OCI-LY7 (cell line): ENCODE data around the gene ITGAD. TPM values are rescaled to one million over a fixed set of nuclear protein-coding genes. Genes with fewer than 3 reads are reported as not detected.

ENCODE experiments used
- BruUV-seq: library from RNA; stranded (reverse); fragments of 400-500 nt; replicated peaks from 2 replicates; lab custom pipeline; 2021; lab: Mats Ljungman, UMichigan
- CTCF ChIA-PET: fragments of 300-600 bp; sonication (Branson Sonifier 250); formaldehyde crosslinking; loops from one replicate; lab custom pipeline; 2022; ENCODE audit warnings: antibody characterized with exemption; ENCODE audit not compliant: unreplicated experiment; lab: Charles Lee
- POLR2A ChIA-PET: fragments of 300-600 bp; sonication (Branson Sonifier 250); formaldehyde crosslinking; loops from one replicate; lab custom pipeline; 2022; ENCODE audit warnings: antibody characterized with exemption; lab: Charles Lee
- DNase-seq: peaks from one replicate; pipeline ENCODE4 v3.0.0-alpha.2; 2015; ENCODE audit warnings: low spot score
- H2AFZ ChIP-seq: fragments of 200-600 bp; sonication (generic), shearing (Covaris generic); 2 replicates; pipeline ENCODE4 v1.6.1; 2014; ENCODE audit warnings: mild to moderate bottlenecking, antibody characterized with exemption, low read length, moderate library complexity
- H3K27ac ChIP-seq: fragments of 200-600 bp; sonication (generic); 2 replicates; pipeline ENCODE4 v1.5.1; 2014; ENCODE audit warnings: mixed run types, low read depth, mild to moderate bottlenecking, moderate library complexity, low read length, inconsistent platforms; ENCODE audit not compliant: poor library complexity, severe bottlenecking
- H3K36me3 ChIP-seq: fragments of 200-600 bp; sonication (generic); 2 replicates; pipeline ENCODE4 v1.6.1; 2014; ENCODE audit warnings: mild to moderate bottlenecking, antibody characterized with exemption, low read length, moderate library complexity, mixed read lengths; ENCODE audit not compliant: insufficient read depth
- H3K4me1 ChIP-seq: fragments of 200-600 bp; sonication (generic); 2 replicates; pipeline ENCODE4 v1.5.1; 2014; ENCODE audit warnings: mild to moderate bottlenecking, low read length; ENCODE audit not compliant: insufficient read depth, poor library complexity, severe bottlenecking
- H3K4me2 ChIP-seq: fragments of 200-600 bp; sonication (generic); 2 replicates; pipeline ENCODE4 v1.6.1; 2014; ENCODE audit warnings: mild to moderate bottlenecking, low read length
- H3K4me3 ChIP-seq: fragments of 200-600 bp; sonication (generic); 2 replicates; pipeline ENCODE4 v1.5.1; 2014; ENCODE audit warnings: mild to moderate bottlenecking, low read depth, low read length; ENCODE audit not compliant: poor library complexity, severe bottlenecking
- H3K79me2 ChIP-seq: fragments of 200-600 bp; sonication (generic); 2 replicates; pipeline ENCODE4 v1.6.1; 2016; ENCODE audit warnings: low read depth, mild to moderate bottlenecking, low read length, moderate library complexity, mixed read lengths; ENCODE audit not compliant: insufficient read depth
- H3K9me2 ChIP-seq: fragments of 200-600 bp; sonication (generic); 2 replicates; pipeline ENCODE4 v1.6.1; 2016; ENCODE audit warnings: mild to moderate bottlenecking, low read length, mixed read lengths; ENCODE audit not compliant: insufficient read depth
- H3K9me3 ChIP-seq: fragments of 200-600 bp; sonication (generic); 2 replicates; pipeline ENCODE4 v1.6.1; 2014; ENCODE audit warnings: mild to moderate bottlenecking, mixed run types, low read length, mixed read lengths
- H4K20me1 ChIP-seq: fragments of 200-600 bp; sonication (generic); 2 replicates; pipeline ENCODE4 v1.6.1; 2014; ENCODE audit warnings: mild to moderate bottlenecking, antibody characterized with exemption, low read length, moderate library complexity, mixed read lengths; ENCODE audit not compliant: insufficient read depth
- CTCF ChIP-seq: fragments of 200-600 bp; sonication (generic); conservative IDR thresholded peaks from 2 replicates; pipeline ENCODE4 v1.5.1; 2014; ENCODE audit warnings: mild to moderate bottlenecking, antibody characterized with exemption, low read length, moderate library complexity, mixed read lengths
- EZH2phosphoT487 ChIP-seq: fragments of 200-600 bp; sonication (generic); IDR thresholded peaks from 2 replicates; pipeline ENCODE4 v1.6.1; 2018; ENCODE audit warnings: low read depth, borderline replicate concordance, mild to moderate bottlenecking, mixed run types, antibody characterized with exemption, low read length, moderate library complexity, mixed read lengths
- intact Hi-C: fragments of 100-400 bp; cut with micrococcal nuclease; formaldehyde crosslinking; loops from one replicate; pipeline ENCODE4 v1.10.0; 2022; ENCODE audit not compliant: unreplicated experiment
- total RNA-seq, 2 experiments: library from RNA; depleted of rRNA in 1 of 2; stranded (reverse); fragments of >200 nt in 1 of 2; shearing (Covaris generic) in 1 of 2; gene quantifications; 2 replicates each; pipeline ENCODE4 v1.2.3, GENCODE V29; 2014 to 2022

Gene ITGAD
- total RNA-seq, 2 experiments from 2014 or later, result not detected

- no peaks in the 10 kb centered on the region for H3K9me2 ChIP-seq
- no peak overlapping the region for H3K4me2 ChIP-seq
- DNase-seq, result no peak
- no peaks in the 10 kb centered on the region for H4K20me1 ChIP-seq
- no TSS peak for BruUV-seq
- ChIA-PET POLR2A (no interaction called here), CTCF (no interaction called here)
- H3K36me3 ChIP-seq, result no peaks in the 10 kb centered on the region
- no peaks in the 10 kb centered on the region for H3K9me3 ChIP-seq
- H3K79me2 ChIP-seq, result no peaks in the 10 kb centered on the region
- no peak overlapping the region for H3K4me3 ChIP-seq
- H2AFZ ChIP-seq, result no peak overlapping the region
- TF ChIP-seq CTCF, result no peak
- no peak for TF ChIP-seq EZH2phosphoT487
- no peaks in the 10 kb centered on the region for H3K4me1 ChIP-seq
- intact Hi-C loops, result no loop called here
- H3K27ac ChIP-seq, result no peak overlapping the region
Measured at GRCh38 chr16:31474773-31475738, 81.9 kb downstream of the ITGAD start.

- Histone ChIP-seq H3K9me3 (no peaks in the 10 kb centered on the region), H3K4me3 (no peak overlapping the region), H4K20me1 (no peaks in the 10 kb centered on the region), H3K4me1 (no peaks in the 10 kb centered on the region), H3K9me2 (no peaks in the 10 kb centered on the region), H3K4me2 (no peak overlapping the region), H3K79me2 (no peaks in the 10 kb centered on the region), H2AFZ (no peak overlapping the region), H3K36me3 (no peaks in the 10 kb centered on the region), H3K27ac (no peak overlapping the region)
- BruUV-seq, result no TSS peak
- no peak for TF ChIP-seq EZH2phosphoT487
- TF ChIP-seq CTCF, result no peak
- POLR2A ChIA-PET, result no interaction called here
- CTCF ChIA-PET, result no interaction called here
- DNase-seq, result no peak
- intact Hi-C loops, result no loop called here
Measured at GRCh38 chr16:31475946-31476302, 82.8 kb downstream of the ITGAD start.

Other genes starting within 250 kb of the ITGAD start
- 0.36 TPM in 1 of 2 replicates, not detected in the other for gene PRSS36, start 243.3 kb upstream of the ITGAD start, total RNA-seq (2014; rRNA removed; shearing (Covaris generic))
- gene PRSS36, start 243.3 kb upstream of the ITGAD start, total RNA-seq (2022), result 1.0 TPM in 1 of 2 replicates, not detected in the other
- 90.0 and 104 TPM in 2 replicates for gene FUS, start 213.2 kb upstream of the ITGAD start, total RNA-seq (2014; rRNA removed; shearing (Covaris generic))
- 880 and 953 TPM in 2 replicates for gene FUS, start 213.2 kb upstream of the ITGAD start, total RNA-seq (2022)
- 3.7 and 5.5 TPM in 2 replicates for gene PYCARD, start 190.6 kb upstream of the ITGAD start, total RNA-seq (2014; rRNA removed; shearing (Covaris generic))
- gene PYCARD, start 190.6 kb upstream of the ITGAD start, total RNA-seq (2022), result 10.3 and 14.8 TPM in 2 replicates
- 0.13 and 0.21 TPM in 2 replicates for gene TRIM72, start 179.2 kb upstream of the ITGAD start, total RNA-seq (2014; rRNA removed; shearing (Covaris generic))
- gene TRIM72, start 179.2 kb upstream of the ITGAD start, total RNA-seq (2022), result 0.46 and 1.1 TPM in 2 replicates
- gene PYDC1, start 176.2 kb upstream of the ITGAD start, total RNA-seq (2014; rRNA removed; shearing (Covaris generic)), result not detected in 2 replicates
- gene PYDC1, start 176.2 kb upstream of the ITGAD start, total RNA-seq (2022), result not detected in 2 replicates
- not detected in 2 replicates for gene ITGAM, start 133.4 kb upstream of the ITGAD start, total RNA-seq (2014; rRNA removed; shearing (Covaris generic))
- gene ITGAM, start 133.4 kb upstream of the ITGAD start, total RNA-seq (2022), result 0.09 and 0.23 TPM in 2 replicates
- not detected in 2 replicates for gene ITGAX, start 38.2 kb upstream of the ITGAD start, total RNA-seq (2014; rRNA removed; shearing (Covaris generic))
- gene ITGAX, start 38.2 kb upstream of the ITGAD start, total RNA-seq (2022), result not detected in 2 replicates
- gene COX6A2, start 35.0 kb downstream of the ITGAD start, total RNA-seq (2014; rRNA removed; shearing (Covaris generic)), result not detected in 2 replicates
- not detected in 2 replicates for gene COX6A2, start 35.0 kb downstream of the ITGAD start, total RNA-seq (2022)
- 0.03 and 0.19 TPM in 2 replicates for gene ZNF843, start 49.5 kb downstream of the ITGAD start, total RNA-seq (2014; rRNA removed; shearing (Covaris generic))
- 0.17 and 0.52 TPM in 2 replicates for gene ZNF843, start 49.5 kb downstream of the ITGAD start, total RNA-seq (2022)
- 6.4 and 7.0 TPM in 2 replicates for gene ARMC5, start 66.2 kb downstream of the ITGAD start, total RNA-seq (2014; rRNA removed; shearing (Covaris generic))
- 7.8 and 8.8 TPM in 2 replicates for gene ARMC5, start 66.2 kb downstream of the ITGAD start, total RNA-seq (2022)
- 0.05 and 0.73 TPM in 2 replicates for gene TGFB1I1, start 78.8 kb downstream of the ITGAD start, total RNA-seq (2014; rRNA removed; shearing (Covaris generic))
- gene TGFB1I1, start 78.8 kb downstream of the ITGAD start, total RNA-seq (2022), result 0.38 TPM in 1 of 2 replicates, not detected in the other
- not detected in 2 replicates for gene SLC5A2, start 89.8 kb downstream of the ITGAD start, total RNA-seq (2014; rRNA removed; shearing (Covaris generic))
- gene SLC5A2, start 89.8 kb downstream of the ITGAD start, total RNA-seq (2022), result not detected in 2 replicates
- 24.0 and 28.6 TPM in 2 replicates for gene RUSF1, start 115.1 kb downstream of the ITGAD start, total RNA-seq (2014; rRNA removed; shearing (Covaris generic))
- 40.4 TPM in 2 replicates for gene RUSF1, start 115.1 kb downstream of the ITGAD start, total RNA-seq (2022)
- gene AHSP, start 134.6 kb downstream of the ITGAD start, total RNA-seq (2014; rRNA removed; shearing (Covaris generic)), result not detected in 2 replicates
- gene AHSP, start 134.6 kb downstream of the ITGAD start, total RNA-seq (2022), result not detected in 2 replicates